ENCODE data around the gene LCN15.
"Not testable (repeated sequence)": the region's sequence is repeated elsewhere in the genome, so short reads cannot be mapped to it uniquely, and the experiment has no call there.

The LCN15 gene

GRCh38 chr9:136794281-136794999 is 30.1 kb upstream of the LCN15 start:
- no peak for DNase-seq (ENCODE audit: low read depth in 4 of 4, low spot score in 1 of 4)

GRCh38 chr9:136793086-136793946 is 29.0 kb upstream of the LCN15 start:
- DNase-seq (ENCODE audit: low read depth in 4 of 4, low spot score in 1 of 4) = no peak

GRCh38 chr9:136792321-136793085 is 28.2 kb upstream of the LCN15 start:
- DNase-seq (ENCODE audit: low read depth in 4 of 4, low spot score in 1 of 4) = no peak

GRCh38 chr9:136791516-136792276 is 27.4 kb upstream of the LCN15 start:
- DNase-seq (ENCODE audit: low read depth in 4 of 4, low spot score in 1 of 4) = peak in 3 of 4 experiments; percentile 40 to 50 (median 47)

- peak; percentile 100 for DNase-seq (ENCODE audit: low read depth in 4 of 4, low spot score in 1 of 4)
Observed at GRCh38 chr9:136790640-136791515, 26.6 kb upstream of the LCN15 start, which contains the start of gene TMEM141. TSS of gene TMEM141 (plus strand) at chr9:136791344. CDS start at chr9:136791371, 27 bp downstream.

- no peak for DNase-seq (ENCODE audit: low read depth in 4 of 4, low spot score in 1 of 4)
Observed at GRCh38 chr9:136789523-136789937, 25.2 kb upstream of the LCN15 start.

GRCh38 chr9:136788644-136789522 is 24.6 kb upstream of the LCN15 start:
- not testable (repeated sequence) for DNase-seq (ENCODE audit: low read depth in 4 of 4, low spot score in 1 of 4)

- peak; percentile 46 to 58 (median 54) for DNase-seq (ENCODE audit: low read depth in 4 of 4, low spot score in 1 of 4)
Observed at GRCh38 chr9:136787690-136788400, 23.5 kb upstream of the LCN15 start.

GRCh38 chr9:136786983-136787382 is 22.7 kb upstream of the LCN15 start:
- DNase-seq (ENCODE audit: low read depth in 4 of 4, low spot score in 1 of 4) = not testable (repeated sequence)

GRCh38 chr9:136786451-136786850 is 22.1 kb upstream of the LCN15 start:
- DNase-seq (ENCODE audit: low read depth in 4 of 4, low spot score in 1 of 4) = no peak

GRCh38 chr9:136785565-136786355 is 21.4 kb upstream of the LCN15 start:
- DNase-seq (ENCODE audit: low read depth in 4 of 4, low spot score in 1 of 4) = not testable (repeated sequence)

- no peak for DNase-seq (ENCODE audit: low read depth in 4 of 4, low spot score in 1 of 4)
Observed at GRCh38 chr9:136784997-136785361, 20.7 kb upstream of the LCN15 start.

- DNase-seq (ENCODE audit: low read depth in 4 of 4, low spot score in 1 of 4) = no peak
Observed at GRCh38 chr9:136784249-136784996, 20.1 kb upstream of the LCN15 start.

GRCh38 chr9:136782452-136782851 is 18.1 kb upstream of the LCN15 start:
- DNase-seq (ENCODE audit: low read depth in 4 of 4, low spot score in 1 of 4) = no peak

GRCh38 chr9:136779808-136780207 is 15.5 kb upstream of the LCN15 start:
- DNase-seq (ENCODE audit: low read depth in 4 of 4, low spot score in 1 of 4) = no peak

- no peak for DNase-seq (ENCODE audit: low read depth in 4 of 4, low spot score in 1 of 4)
Observed at GRCh38 chr9:136777359-136777758, 13.0 kb upstream of the LCN15 start.

- no peak for DNase-seq (ENCODE audit: low read depth in 4 of 4, low spot score in 1 of 4)
Observed at GRCh38 chr9:136776947-136777346, 12.6 kb upstream of the LCN15 start.
